Activated CD4-positive, alpha-beta T cell treated with anti-CD3 and anti-CD28 coated beads for 36 hours (primary cell): ENCODE measurements around the gene GNAL. TPM values are rescaled to one million over a fixed set of nuclear protein-coding genes. Genes with fewer than 3 reads are reported as not detected.

Source experiments
- ATAC-seq: fragments of 200-7000 bp; cut with Tn5 transposase; one replicate; pipeline ENCODE4 v1.10.0; 2021; ENCODE audit warnings: mild to moderate bottlenecking, moderate library complexity
- CTCF ChIA-PET: fragments of 350-600 bp; sonication (Branson Sonifier 250); formaldehyde crosslinking; loops from one replicate; lab custom pipeline; 2021; ENCODE audit warnings: antibody characterized with exemption; lab: Charles Lee
- POLR2A ChIA-PET: fragments of 350-600 bp; sonication (Branson Sonifier 250); formaldehyde crosslinking; loops from one replicate; lab custom pipeline; 2021; ENCODE audit warnings: antibody characterized with exemption, inconsistent platforms; lab: Charles Lee
- DNase-seq: peaks from one replicate; pipeline ENCODE4 v3.0.0-alpha.2; 2020
- H3K27ac Mint-ChIP-seq: one replicate; pipeline ENCODE4 v1.8.0; 2021; ENCODE audit warnings: mixed read lengths
- H3K27me3 Mint-ChIP-seq: one replicate; pipeline ENCODE4 v1.8.0; 2021; ENCODE audit warnings: mixed read lengths
- H3K36me3 Mint-ChIP-seq: one replicate; pipeline ENCODE4 v1.8.0; 2021; ENCODE audit warnings: low read depth, mixed read lengths
- H3K4me1 Mint-ChIP-seq: one replicate; pipeline ENCODE4 v1.8.0; 2021; ENCODE audit warnings: mixed read lengths
- H3K4me3 Mint-ChIP-seq: one replicate; pipeline ENCODE4 v1.8.0; 2021; ENCODE audit warnings: mild to moderate bottlenecking, moderate library complexity, mixed read lengths
- H3K9me3 Mint-ChIP-seq: one replicate; pipeline ENCODE4 v1.8.0; 2021; ENCODE audit warnings: low read depth, mixed read lengths
- intact Hi-C, 2 experiments: fragments of 100-400 bp; cut with DNase I in 1 of 2; cut with micrococcal nuclease in 1 of 2; formaldehyde crosslinking; loops; one replicate each; pipeline versions ENCODE4 v1.14.2 to v1.15.1; 2022 to 2024; cut with DNase I, micrococcal nuclease
- total RNA-seq, 2 experiments: library from RNA; stranded (reverse); gene quantifications; one replicate each; pipeline ENCODE4 v1.2.3, GENCODE V29; 2021

The GNAL gene
- total RNA-seq, 2 experiments from 2014 or later = 0.07 to 0.21 TPM

DNA sequence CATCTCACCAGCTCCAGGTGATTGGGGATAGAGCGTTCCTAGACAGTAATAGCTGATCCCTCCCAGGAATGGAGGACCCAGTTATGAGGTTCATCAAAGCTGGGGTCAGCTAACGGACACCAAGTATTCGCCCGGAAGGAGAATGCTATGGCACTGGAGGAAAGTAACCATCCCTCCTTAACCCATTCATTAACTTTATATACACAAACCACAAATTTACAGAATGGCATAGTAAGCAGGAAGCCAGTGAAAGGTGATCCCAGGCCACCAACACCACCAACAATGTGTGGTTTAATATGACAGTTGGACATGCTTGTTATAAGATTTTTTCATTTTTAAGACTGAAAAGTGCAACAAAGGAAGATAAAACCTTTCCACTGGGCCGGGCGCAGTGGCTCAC lies 106.9 kb downstream of the GNAL start:
- ATAC-seq = no peak
- CTCF ChIA-PET = no interaction called here

DNA sequence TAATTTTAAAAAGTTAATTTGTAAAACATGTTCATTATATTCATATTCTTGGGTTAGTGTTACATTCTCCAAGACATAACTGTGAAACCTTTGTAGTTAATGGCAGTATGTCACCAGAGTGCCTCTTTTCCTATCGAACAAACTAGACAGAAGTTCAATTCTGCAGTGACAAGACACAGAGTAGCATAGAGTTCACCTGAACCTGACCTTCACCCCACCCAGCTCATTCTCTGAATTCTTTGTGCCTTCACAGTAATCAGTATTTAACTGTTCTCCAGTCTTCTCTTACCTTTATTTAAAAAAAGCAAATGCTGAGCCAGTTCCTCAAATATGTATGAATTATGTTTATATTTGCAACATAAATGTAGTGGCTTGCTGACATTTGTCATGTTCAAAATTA lies 109.2 kb downstream of the GNAL start:
- ChIA-PET CTCF (no interaction called here), POLR2A (no interaction called here)
- ATAC-seq (no peak), DNase-seq (no peak)
- H3K4me1 Mint-ChIP-seq = no peaks in the 10 kb centered on the region
- no peak overlapping the region for H3K27ac Mint-ChIP-seq
- no peak overlapping the region for H3K4me3 Mint-ChIP-seq
- H3K27me3 Mint-ChIP-seq = peaks cover 3% of the 10 kb centered on the region
- intact Hi-C loops = no loop called here
- H3K36me3 Mint-ChIP-seq = no peaks in the 10 kb centered on the region
- no peaks in the 10 kb centered on the region for H3K9me3 Mint-ChIP-seq

More for the DNA sequence above, 106.9 kb downstream of the GNAL start:
- H3K9me3 Mint-ChIP-seq = no peaks in the 10 kb centered on the region
- intact Hi-C loops = no loop called here
- no peak for DNase-seq
- no peak overlapping the region for H3K27ac Mint-ChIP-seq
- H3K4me1 Mint-ChIP-seq = no peaks in the 10 kb centered on the region
- no peak overlapping the region for H3K4me3 Mint-ChIP-seq
- peaks cover 3% of the 10 kb centered on the region for H3K27me3 Mint-ChIP-seq
- POLR2A ChIA-PET = no interaction called here
- no peaks in the 10 kb centered on the region for H3K36me3 Mint-ChIP-seq

DNA sequence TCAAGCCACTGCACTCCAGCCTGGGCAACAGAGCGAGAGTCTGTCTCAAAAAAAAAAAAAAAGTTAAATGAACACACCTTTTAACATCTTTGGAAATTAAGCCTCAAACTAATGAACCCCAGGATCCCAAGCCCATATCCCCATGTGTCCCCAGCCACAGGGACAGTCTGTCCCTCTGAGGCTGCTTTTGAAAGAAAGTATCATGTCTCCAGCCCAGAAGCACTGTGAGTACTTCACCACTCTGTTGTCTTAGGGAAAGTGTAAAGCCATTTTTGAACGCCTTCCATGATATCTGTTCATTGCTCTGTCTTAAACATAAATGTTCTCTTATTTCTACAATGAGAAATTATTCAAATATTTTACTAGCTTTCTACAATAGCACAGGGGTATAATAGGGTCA lies 110.0 kb downstream of the GNAL start:
- ATAC-seq = no peak

DNA sequence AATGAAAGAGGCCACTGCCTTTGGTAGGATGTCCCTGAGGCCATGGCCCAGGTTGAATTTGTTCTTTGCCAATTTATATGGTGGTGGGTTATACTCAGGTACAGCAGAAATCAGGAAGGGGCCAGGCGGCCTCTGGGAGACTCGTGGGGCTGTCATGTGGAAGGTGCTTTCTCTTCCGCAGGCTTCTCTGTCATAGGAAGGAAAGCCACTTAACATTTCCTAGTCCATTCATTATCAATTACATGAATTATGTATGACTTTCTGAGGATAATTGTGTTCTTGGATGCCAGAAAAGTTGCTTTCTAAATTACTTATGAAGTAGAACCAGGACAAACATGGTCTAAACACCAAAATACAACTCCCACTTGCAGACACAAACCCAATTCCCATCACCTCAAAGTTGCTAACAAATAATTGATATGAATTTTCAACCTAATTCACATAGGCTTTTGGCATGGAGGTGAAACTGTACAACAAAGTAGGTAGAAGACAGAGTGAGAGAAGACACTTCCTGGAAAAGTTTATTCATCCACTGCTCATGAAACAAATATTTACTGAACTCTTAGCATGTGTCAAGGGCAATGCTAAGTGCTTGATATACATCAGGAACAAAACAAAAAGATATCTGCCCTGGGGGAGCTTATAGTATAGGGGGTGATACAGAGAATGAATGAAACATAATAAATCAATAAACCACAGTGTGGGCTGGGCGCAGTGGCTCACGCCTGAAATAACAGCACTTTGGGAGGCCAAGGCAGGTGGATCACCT lies 111.7 kb downstream of the GNAL start:
- Mint-ChIP-seq H3K4me1 (no peaks in the 10 kb centered on the region), H3K27me3 (peaks cover 7% of the 10 kb centered on the region), H3K4me3 (no peak overlapping the region), H3K27ac (no peak overlapping the region), H3K36me3 (no peaks in the 10 kb centered on the region), H3K9me3 (no peaks in the 10 kb centered on the region)
- DNase-seq (no peak), ATAC-seq (no peak)
- POLR2A ChIA-PET = no interaction called here
- CTCF ChIA-PET = no interaction called here
- intact Hi-C loops = no loop called here

More for the DNA sequence above, 110.0 kb downstream of the GNAL start:
- no peak overlapping the region for H3K4me3 Mint-ChIP-seq
- no peak overlapping the region for H3K27ac Mint-ChIP-seq
- ChIA-PET CTCF (no interaction called here), POLR2A (no interaction called here)
- H3K4me1 Mint-ChIP-seq = no peaks in the 10 kb centered on the region
- no peaks in the 10 kb centered on the region for H3K9me3 Mint-ChIP-seq
- no peak for DNase-seq
- peaks cover 3% of the 10 kb centered on the region for H3K27me3 Mint-ChIP-seq
- intact Hi-C loops = no loop called here
- no peaks in the 10 kb centered on the region for H3K36me3 Mint-ChIP-seq

DNA sequence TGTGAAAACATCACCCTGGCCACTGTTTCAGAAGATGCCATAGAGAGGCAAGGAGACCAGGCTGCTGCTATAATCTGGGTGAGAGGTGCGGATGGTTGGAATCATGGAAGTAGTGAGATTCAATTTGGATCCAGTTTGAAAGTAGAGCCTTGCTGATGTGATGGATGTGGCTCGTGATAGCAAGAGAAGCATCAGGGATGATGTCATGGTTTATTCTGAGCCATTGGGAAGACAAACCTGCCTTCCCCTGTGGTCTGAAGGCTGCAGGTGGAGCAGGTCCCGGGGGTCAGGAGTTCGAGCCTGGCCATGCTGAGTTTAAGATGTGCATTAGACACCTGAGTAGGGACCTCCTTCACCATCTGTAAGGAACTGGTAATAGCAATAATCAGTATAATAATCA lies 112.5 kb downstream of the GNAL start:
- POLR2A ChIA-PET = no interaction called here
- Mint-ChIP-seq H3K27ac (no peak overlapping the region), H3K36me3 (no peaks in the 10 kb centered on the region), H3K4me1 (no peaks in the 10 kb centered on the region), H3K9me3 (no peaks in the 10 kb centered on the region), H3K27me3 (peaks cover 7% of the 10 kb centered on the region), H3K4me3 (no peak overlapping the region)
- ATAC-seq (no peak), DNase-seq (no peak)
- intact Hi-C loops = no loop called here
- CTCF ChIA-PET = no interaction called here

DNA sequence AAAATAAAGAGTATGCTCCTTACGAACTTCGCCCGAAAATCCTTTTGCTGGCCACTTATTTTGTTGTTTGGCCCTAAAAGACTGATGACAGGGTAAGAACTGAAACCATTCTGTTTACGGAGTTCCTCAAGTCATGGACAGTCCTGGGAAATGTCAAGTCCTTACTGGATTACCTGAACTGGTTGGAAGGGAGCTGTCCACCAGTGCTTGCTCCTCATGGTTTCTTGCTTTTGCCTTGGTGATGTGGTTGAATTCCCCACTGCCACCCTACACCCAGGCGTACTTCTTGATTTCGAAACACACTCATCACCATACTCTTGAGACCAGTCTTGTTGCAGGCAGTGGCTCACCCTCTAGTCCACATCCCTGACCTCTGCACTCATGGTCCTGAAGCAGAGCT lies 113.1 kb downstream of the GNAL start:
- intact Hi-C loops = no loop called here
- ChIA-PET CTCF (no interaction called here), POLR2A (no interaction called here)
- DNase-seq (no peak), ATAC-seq (no peak)
- no peaks in the 10 kb centered on the region for H3K4me1 Mint-ChIP-seq
- peaks cover 7% of the 10 kb centered on the region for H3K27me3 Mint-ChIP-seq
- H3K36me3 Mint-ChIP-seq = no peaks in the 10 kb centered on the region
- H3K4me3 Mint-ChIP-seq = no peak overlapping the region
- H3K27ac Mint-ChIP-seq = no peak overlapping the region
- no peaks in the 10 kb centered on the region for H3K9me3 Mint-ChIP-seq

DNA sequence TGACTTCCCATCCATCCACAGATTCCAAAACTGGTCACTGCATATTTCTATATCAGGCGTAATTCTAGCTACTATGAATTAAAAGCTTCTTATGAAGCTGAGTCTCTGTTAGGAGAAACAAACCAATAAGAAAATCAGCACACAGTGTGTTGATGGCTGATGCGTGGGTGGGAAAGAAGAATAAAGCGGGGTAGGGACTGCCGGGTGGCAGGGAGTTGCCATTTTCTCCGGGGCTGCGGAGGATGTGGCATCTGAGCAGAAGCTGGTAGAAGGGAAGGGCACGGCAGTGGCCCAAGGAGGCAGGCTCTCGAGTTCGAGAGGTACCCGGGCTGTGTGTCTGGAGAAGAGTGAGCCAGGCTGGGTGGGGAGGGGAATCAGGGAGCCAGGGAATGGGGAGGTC lies 113.5 kb downstream of the GNAL start:
- no peaks in the 10 kb centered on the region for H3K36me3 Mint-ChIP-seq
- no peak for DNase-seq
- CTCF ChIA-PET = no interaction called here
- H3K27me3 Mint-ChIP-seq = peaks cover 7% of the 10 kb centered on the region
- no peaks in the 10 kb centered on the region for H3K4me1 Mint-ChIP-seq
- no peak overlapping the region for H3K4me3 Mint-ChIP-seq
- no peaks in the 10 kb centered on the region for H3K9me3 Mint-ChIP-seq
- POLR2A ChIA-PET = no interaction called here
- intact Hi-C loops = no loop called here
- H3K27ac Mint-ChIP-seq = no peak overlapping the region
- no peak for ATAC-seq

DNA sequence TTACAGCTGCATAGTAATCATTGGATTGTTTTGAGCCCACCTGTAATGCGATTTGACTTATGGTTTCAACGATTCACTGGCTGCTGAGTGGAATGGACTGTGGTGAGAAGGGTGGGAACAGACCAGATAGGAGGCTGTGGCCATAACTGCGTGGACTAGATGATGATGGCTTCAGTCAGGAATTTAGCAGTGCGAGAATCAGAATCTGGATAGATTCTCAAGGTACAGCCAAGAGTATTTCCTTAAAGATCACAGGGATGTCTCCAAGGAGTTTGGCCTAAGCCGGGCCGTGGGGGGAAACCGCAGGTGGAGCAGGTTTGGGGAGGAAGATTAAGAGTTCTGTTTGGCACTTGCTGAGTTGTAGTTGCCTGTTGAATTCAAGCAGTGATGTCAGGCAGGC lies 118.2 kb downstream of the GNAL start:
- no peak overlapping the region for H3K27ac Mint-ChIP-seq
- ChIA-PET POLR2A (no interaction called here), CTCF (interaction anchor here (0.7 kb wide), 1 partner anchor 71 kb away, joined by 5 read pairs; no protein-coding TSS in a partner anchor)
- H3K4me3 Mint-ChIP-seq = no peak overlapping the region
- intact Hi-C loops = no loop called here
- DNase-seq (no peak), ATAC-seq (no peak)
- no peaks in the 10 kb centered on the region for H3K4me1 Mint-ChIP-seq
- H3K36me3 Mint-ChIP-seq = no peaks in the 10 kb centered on the region
- H3K27me3 Mint-ChIP-seq = peaks cover 4% of the 10 kb centered on the region
- no peaks in the 10 kb centered on the region for H3K9me3 Mint-ChIP-seq

DNA sequence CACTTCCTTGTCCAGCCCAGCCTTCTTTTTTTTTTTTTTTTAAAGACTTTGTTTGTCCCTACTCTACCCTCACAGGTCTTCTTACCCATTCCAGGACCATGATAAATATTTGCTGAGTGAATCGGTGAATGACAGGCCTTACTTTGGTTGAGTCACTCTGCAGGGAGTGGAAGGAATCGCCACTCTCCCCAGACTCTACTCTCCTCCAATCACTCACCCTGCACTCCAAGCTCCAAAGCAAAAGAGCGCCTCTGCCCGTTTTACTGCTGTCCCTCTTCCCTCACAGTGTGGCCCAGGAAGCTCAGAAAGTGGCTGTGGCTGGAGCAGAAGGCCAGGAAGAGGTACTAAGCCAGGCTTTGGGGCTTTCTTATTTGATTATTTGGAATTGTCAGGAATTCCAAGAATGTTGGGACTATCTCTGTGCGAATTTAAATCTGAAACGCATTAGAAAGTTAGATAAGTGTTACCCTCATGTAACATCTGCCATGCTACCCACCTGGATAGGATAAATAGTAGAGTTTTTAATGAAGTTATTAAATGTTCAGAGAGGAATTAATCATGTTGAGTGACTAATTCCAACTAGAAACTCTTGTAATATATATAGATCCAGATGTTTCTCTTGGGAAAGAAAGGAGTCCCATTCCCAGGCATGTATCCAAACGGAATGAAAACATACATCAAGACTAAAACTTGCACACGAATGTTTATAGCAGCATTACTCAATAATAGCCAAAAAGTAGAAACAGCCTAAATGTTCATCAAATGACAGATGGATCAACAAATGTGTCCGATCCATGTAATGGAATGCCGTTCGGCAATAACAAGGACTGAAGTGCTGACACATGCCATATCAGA lies 119.2 kb downstream of the GNAL start:
- no peak overlapping the region for H3K27ac Mint-ChIP-seq
- H3K4me1 Mint-ChIP-seq = no peaks in the 10 kb centered on the region
- intact Hi-C loops = no loop called here
- POLR2A ChIA-PET = no interaction called here
- no peaks in the 10 kb centered on the region for H3K36me3 Mint-ChIP-seq
- CTCF ChIA-PET = no interaction called here
- H3K4me3 Mint-ChIP-seq = no peak overlapping the region
- ATAC-seq = no peak
- H3K27me3 Mint-ChIP-seq = peaks cover 4% of the 10 kb centered on the region
- DNase-seq = no peak
- H3K9me3 Mint-ChIP-seq = no peaks in the 10 kb centered on the region

DNA sequence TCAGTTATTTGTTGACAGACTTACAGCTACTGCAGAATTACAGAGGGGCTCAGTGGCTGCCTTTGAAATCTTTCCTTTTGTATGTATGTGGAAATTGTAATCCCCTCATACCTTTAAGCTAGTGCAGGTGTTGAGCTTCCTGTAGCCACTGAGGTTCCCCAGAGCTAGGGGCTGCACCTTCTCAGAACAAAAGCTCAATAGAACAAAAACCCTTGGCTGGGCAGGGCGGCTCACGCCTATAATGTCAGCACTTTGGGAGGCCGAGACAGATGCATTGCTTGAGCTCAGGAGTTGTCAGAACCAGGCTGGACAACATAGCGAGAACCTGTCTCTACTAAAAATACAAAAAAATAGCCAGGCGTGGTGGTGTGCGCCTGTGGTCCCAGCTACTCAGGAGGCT lies 120.8 kb downstream of the GNAL start:
- H3K9me3 Mint-ChIP-seq = no peaks in the 10 kb centered on the region
- ATAC-seq (no peak), DNase-seq (no peak)
- H3K36me3 Mint-ChIP-seq = no peaks in the 10 kb centered on the region
- ChIA-PET POLR2A (no interaction called here), CTCF (no interaction called here)
- H3K4me1 Mint-ChIP-seq = no peaks in the 10 kb centered on the region
- H3K4me3 Mint-ChIP-seq = no peak overlapping the region
- H3K27me3 Mint-ChIP-seq = peaks cover 4% of the 10 kb centered on the region
- H3K27ac Mint-ChIP-seq = no peak overlapping the region
- intact Hi-C loops = no loop called here

DNA sequence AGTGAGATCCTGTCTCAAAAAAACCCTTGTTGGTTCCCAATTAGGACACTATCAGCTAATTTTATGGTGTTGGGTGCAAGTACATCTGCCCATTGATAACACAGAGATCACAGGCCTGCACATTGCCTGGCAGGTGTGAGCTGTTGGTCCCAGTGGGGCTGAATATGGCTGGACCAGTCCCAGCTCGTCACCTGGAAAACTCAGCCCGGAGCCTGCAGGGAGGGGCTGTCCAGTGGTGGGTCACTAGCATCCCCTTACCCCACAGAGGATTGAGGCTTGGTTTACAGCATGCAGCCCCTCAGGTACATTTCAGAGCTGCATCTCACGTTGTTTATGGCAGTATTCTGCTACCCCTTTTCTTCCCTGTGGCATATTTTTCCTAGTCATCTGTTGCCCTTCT lies 121.3 kb downstream of the GNAL start:
- H3K9me3 Mint-ChIP-seq = no peaks in the 10 kb centered on the region
- H3K36me3 Mint-ChIP-seq = no peaks in the 10 kb centered on the region
- POLR2A ChIA-PET = no interaction called here
- H3K27me3 Mint-ChIP-seq = peaks cover 2% of the 10 kb centered on the region
- intact Hi-C loops = no loop called here
- H3K27ac Mint-ChIP-seq = no peak overlapping the region
- DNase-seq (no peak), ATAC-seq (no peak)
- no peak overlapping the region for H3K4me3 Mint-ChIP-seq
- CTCF ChIA-PET = interaction anchor here (0.5 kb wide), 2 partner anchors 145 to 160 kb away, joined by 3 read pairs; no protein-coding TSS in a partner anchor
- H3K4me1 Mint-ChIP-seq = no peaks in the 10 kb centered on the region

DNA sequence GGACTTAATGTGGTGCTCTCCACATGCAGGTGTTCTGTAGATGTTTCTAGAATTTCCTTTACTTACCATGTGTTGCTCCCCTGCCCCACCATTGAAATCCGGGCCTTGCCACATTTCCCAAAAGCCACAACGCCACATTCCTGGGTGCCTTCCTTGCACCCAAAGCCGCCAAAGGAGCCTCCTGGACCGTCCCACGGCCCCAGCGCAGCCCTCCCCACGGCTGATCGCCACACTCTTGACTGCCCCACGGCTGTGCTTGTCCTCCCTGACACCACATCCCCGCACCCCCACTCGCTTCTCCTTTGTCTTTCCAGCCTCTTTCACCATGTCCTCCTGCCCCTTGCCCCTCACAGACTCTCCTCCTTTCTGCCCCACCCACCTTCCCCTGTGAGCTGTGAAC lies 121.9 kb downstream of the GNAL start:
- Mint-ChIP-seq H3K36me3 (no peaks in the 10 kb centered on the region), H3K9me3 (no peaks in the 10 kb centered on the region), H3K27ac (no peak overlapping the region), H3K4me1 (no peaks in the 10 kb centered on the region), H3K27me3 (no peaks in the 10 kb centered on the region), H3K4me3 (no peak overlapping the region)
- ATAC-seq (no peak), DNase-seq (no peak)
- POLR2A ChIA-PET = no interaction called here
- CTCF ChIA-PET = interaction anchor here (0.5 kb wide), 1 partner anchor 146 kb away, joined by 3 read pairs; no protein-coding TSS in a partner anchor
- intact Hi-C loops = no loop called here
